ENCODE measurements around the gene PYGB.
"Not testable (repeated sequence)": the region's sequence is repeated elsewhere in the genome, so short reads cannot be mapped to it uniquely, and the experiment has no call there.

DNA sequence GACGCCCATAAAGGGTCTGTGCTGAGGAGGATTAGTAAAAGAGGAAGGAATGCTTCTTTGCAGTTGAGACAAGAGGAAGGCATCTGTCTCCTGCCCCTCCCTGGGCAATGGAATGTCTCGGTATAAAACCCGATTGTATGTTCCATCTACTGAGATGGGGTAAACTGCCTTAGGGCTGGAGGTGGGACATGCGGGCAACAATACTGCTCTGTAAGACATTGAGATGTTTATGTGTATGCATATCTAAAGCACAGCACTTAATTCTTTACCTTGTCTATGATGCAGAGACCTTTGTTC, 6.3 kb upstream of the PYGB start:
- not testable (repeated sequence) for TF ChIP-seq CTCF (conservative IDR thresholded peaks at IDR 0.05); ZFX (IDR thresholded peaks at IDR 0.05)

Data from C4-2B (cell line).